Activated CD8-positive, alpha-beta memory T cell treated with anti-CD3 and anti-CD28 coated beads for 48 hours (primary cell): ENCODE data around the gene KIF21A.

Experiments used
- DNase-seq, 3 experiments: peaks; one replicate each; pipeline ENCODE4 v3.0.0-alpha.2; 2020; ENCODE audit warnings: low read depth in 2 of 3, low spot score in 2 of 3

The KIF21A gene

DNA sequence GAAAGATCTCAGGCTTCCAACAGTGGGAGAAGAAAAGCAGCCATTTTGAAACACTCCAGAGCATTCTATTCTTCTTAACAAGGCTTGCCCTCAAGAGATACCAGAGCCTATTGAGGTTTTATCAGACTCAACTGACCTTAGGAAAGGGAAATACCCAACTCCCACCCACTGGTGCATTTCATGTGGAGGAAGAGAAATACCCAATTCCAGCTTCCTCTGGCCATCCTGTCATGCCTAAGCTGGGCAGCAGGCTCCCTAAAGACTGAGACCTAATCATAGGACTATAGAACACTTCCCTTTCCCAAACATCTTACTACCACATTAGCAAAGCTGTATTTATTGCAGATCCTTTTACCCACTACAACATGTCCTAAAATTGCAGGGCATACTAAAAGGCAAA, 164.5 kb downstream of the KIF21A start:
- DNase-seq = no peak

DNA sequence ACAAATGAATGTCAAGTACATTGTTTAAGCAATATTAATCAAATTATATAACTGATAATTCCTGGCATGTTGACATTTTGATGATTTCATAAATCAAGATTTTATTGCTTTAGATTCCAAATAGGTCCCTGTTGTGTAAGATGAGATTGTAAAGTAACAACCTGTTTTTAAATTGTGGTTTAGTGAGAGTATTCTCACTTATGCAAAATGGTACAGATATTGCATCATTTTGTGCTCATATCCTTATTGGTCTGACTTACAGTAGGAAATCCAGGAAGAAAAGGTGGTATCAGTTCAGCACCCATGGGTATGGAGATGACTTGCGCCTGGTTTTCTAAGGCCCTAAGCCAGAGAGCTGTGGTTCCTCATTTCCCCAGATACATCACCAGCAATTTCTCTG, 165.5 kb downstream of the KIF21A start:
- no peak for DNase-seq

DNA sequence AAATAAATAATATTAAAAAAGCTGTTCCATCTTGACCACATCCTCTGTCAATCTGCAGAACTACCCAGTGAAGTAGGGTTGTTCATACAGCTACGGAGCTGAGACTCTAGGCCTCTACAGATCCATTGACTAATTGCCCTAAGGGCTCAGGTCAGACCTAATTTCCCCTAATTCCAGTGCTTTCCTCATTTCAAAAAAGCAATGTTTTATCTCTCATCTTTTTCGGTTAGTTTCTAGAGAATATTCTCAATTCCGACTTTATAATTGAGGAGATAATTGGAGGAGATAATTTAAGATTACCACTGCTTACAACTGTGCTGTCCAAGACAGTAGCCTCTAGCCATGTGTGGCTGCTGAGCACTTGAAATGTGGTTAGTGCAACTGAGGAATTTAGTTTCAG, 167.1 kb downstream of the KIF21A start:
- DNase-seq = no peak

DNA sequence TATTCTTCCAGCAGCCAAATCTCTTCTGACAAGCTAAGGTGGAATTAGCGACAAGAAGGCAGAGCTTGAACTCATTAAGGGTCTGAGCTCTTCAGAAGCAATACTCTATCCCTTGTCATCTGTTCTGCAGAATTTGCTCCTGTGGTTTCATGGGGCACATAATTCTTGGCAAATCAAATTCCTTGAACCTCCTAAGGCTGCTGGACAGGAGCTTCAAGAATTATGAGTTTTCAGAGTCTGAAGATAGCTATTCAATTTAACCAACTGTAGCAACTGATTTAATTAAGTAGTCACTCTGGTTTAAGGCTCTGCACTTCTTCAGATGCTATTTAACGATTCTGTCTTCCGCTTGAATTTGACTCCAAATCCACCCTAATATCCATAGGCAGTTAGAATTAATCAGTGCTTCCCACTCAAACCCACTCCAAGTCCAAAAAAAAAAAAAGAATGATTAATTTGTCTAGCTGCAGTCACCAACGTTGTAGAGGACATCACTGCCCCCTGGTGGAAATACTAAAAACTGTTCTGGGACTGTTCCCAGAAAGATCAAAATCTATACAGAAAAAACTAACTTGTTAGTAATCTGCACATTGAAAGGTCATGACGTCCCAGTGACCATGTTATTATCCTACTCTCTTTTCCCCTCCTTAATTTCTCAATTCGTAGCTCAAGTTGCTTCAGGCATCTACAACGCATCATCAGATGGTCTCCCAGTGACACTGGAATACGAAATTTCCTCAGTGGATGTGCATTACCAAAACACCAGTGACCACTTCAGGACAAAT, 169.9 kb downstream of the KIF21A start:
- DNase-seq = no peak

DNA sequence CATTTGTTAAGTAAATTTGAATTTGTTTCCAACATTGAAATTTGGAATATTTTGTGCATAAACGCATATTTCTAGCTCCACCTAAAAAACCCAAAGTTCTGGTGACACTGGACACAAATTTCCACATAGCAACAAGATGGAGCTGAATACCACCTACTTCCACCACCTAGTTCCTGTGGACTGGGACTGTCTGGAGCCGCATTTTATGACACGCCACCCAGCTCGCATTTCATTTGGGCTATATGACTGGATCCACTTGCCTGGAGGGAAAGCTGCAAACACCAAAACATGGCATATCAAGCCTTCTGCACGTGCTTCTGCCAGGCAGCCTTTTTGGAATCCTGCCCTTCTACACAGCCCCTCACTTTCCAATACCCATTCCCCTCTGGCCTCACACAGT, 173.4 kb downstream of the KIF21A start:
- no peak for DNase-seq

DNA sequence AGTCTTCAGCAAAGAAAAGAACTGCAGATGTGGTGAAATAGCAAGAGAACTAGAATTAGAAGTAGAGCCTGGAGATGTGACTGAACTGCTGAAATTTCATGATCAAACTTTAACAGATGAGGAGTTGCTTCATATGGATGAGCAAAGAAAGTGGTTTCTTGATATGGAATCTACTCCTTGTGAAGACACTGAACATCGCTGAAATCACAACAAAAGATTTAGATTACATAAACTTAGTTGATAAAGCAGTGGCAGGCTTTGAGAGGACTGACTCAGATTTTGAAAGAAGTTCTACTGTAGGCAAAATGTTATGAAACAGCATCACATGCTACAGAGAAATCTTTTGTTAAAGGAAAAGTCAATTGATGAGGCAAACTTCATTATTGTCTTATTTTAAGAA, 175.0 kb downstream of the KIF21A start:
- DNase-seq = no peak

DNA sequence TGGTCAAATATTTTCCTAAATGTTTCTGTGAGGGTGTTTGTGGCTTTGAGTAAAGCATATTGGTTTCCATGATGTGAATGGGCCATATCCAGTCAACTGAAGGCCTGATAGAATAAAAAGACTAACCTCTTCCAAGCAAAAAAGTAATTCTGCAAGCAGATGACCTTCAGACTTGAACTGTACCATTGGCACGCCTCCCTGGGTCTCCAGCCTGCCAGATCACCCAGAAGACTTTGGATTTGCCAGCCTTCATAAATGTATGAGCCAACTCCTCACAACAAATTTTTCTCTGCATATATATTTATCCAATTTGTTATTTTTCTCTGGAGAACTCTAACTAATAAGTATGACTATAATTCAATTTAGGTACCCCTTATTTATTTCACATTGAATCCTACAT, 190.3 kb downstream of the KIF21A start:
- DNase-seq = no peak
